Measurements from ENCODE around the gene UBR4.

- no peak for TF ChIP-seq POLR2A (IDR thresholded peaks at IDR 0.05)
- TF ChIP-seq CTCF (IDR thresholded peaks at IDR 0.05), result no peak
Measured at GRCh38 chr1:19138958-19139581, 71.0 kb downstream of the UBR4 start.
